ENCODE measurements around the gene DDC. TPM values are rescaled to one million over a fixed set of nuclear protein-coding genes. Genes with fewer than 3 reads are reported as not detected.

Gene DDC
- total and polyA plus RNA-seq, 2 donors (not counting 1 experiment from before 2014, with no cell fraction given), result not detected

- no peak for DNase-seq
- no peaks in the 10 kb centered on the region for H4K20me1 ChIP-seq (ENCODE audit: control insufficient read depth, insufficient read depth, low read length, poor library complexity, severe bottlenecking)
- Mint-ChIP-seq H3K27me3 (peaks cover 13% of the 10 kb centered on the region), H3K4me3 (no peak overlapping the region), H3K9me3 (ENCODE audit: insufficient read depth) (no peaks in the 10 kb centered on the region), H3K4me1 (peaks cover 9% of the 10 kb centered on the region), H3K27ac (no peak overlapping the region)
- H3K4me1 ChIP-seq (ENCODE audit: control insufficient read depth in 2 of 2, insufficient read depth in 2 of 2, low read length in 2 of 2), result peaks cover 9 to 10% of the 10 kb centered on the region in 2 donors
- no peak overlapping the region for H3K4me2 ChIP-seq (replicated peaks; ENCODE audit: low read depth, low read length, poor library complexity, severe bottlenecking)
- H3K79me2 ChIP-seq (ENCODE audit: control insufficient read depth, insufficient read depth, low read length), result no peaks in the 10 kb centered on the region
- no peaks in the 10 kb centered on the region for H3K9me3 ChIP-seq (ENCODE audit: control extremely low read depth in 1 of 3, control insufficient read depth in 2 of 3, insufficient read depth in 1 of 3, low read length in 2 of 3)
- intact Hi-C loops (cut with micrococcal nuclease), result no loop called here
- H3K36me3 ChIP-seq (replicated peaks in 1 of 2; ENCODE audit: control extremely low read depth in 1 of 2, control insufficient read depth in 1 of 2, extremely low read depth in 1 of 2, insufficient read depth in 2 of 2, low read length in 1 of 2), result no peaks in the 10 kb centered on the region
- ATAC-seq (ENCODE audit: low read depth), result no peak
- ChIA-PET POLR2A (no interaction called here), CTCF (no interaction called here)
- H3K27me3 ChIP-seq (replicated peaks in 1 of 4; ENCODE audit: control extremely low read depth in 1 of 4, control insufficient read depth in 3 of 4, insufficient read depth in 4 of 4, low read length in 3 of 4), result peaks cover 0 to 3% (median 0%) of the 10 kb centered on the region in 4 experiments
- TF ChIP-seq CTCF (IDR thresholded peaks at IDR 0.05), result no peak
- TF ChIP-seq EZH2 (IDR thresholded peaks at IDR 0.05; ENCODE audit: borderline replicate concordance, insufficient read depth, low read depth, low read length, poor library complexity, severe bottlenecking), result no peak
- no peak overlapping the region for H3K4me3 ChIP-seq (ENCODE audit: control extremely low read depth in 1 of 5, extremely low read depth in 1 of 5, insufficient read depth in 1 of 5, low read depth in 2 of 5, low read length in 4 of 5)
- 100% methylated on average over 2 of the region's 5 CpGs for WGBS (ENCODE audit: insufficient coverage)
- H3K9ac ChIP-seq (ENCODE audit: low read length), result no peak overlapping the region
- H2AFZ ChIP-seq (ENCODE audit: insufficient read depth, low read depth, low read length, poor library complexity, severe bottlenecking), result no peak overlapping the region
- H3K27ac ChIP-seq (ENCODE audit: low read length in 2 of 2), result no peak overlapping the region
Measured at GRCh38 chr7:50471970-50472369, 93.2 kb downstream of the DDC start.

- H3K27ac Mint-ChIP-seq, result no peak overlapping the region
- intact Hi-C loops (cut with micrococcal nuclease), result no loop called here
Measured at GRCh38 chr7:50470250-50471163, 94.7 kb downstream of the DDC start.

More at GRCh38 chr7:50470250-50471163, 94.7 kb downstream of the DDC start:
- Mint-ChIP-seq H3K27me3 (peaks cover 9% of the 10 kb centered on the region), H3K4me1 (peaks cover 9% of the 10 kb centered on the region), H3K4me3 (no peak overlapping the region), H3K9me3 (ENCODE audit: insufficient read depth) (no peaks in the 10 kb centered on the region)
- ChIA-PET POLR2A (no interaction called here), CTCF (interaction anchor here (0.5 kb wide), 1 partner anchor 49 kb away, joined by 3 read pairs; no protein-coding TSS in a partner anchor)
- no peak overlapping the region for H3K4me3 ChIP-seq (ENCODE audit: control extremely low read depth in 1 of 5, extremely low read depth in 1 of 5, insufficient read depth in 1 of 5, low read depth in 2 of 5, low read length in 4 of 5)
- no peak overlapping the region for H3K4me2 ChIP-seq (replicated peaks; ENCODE audit: low read depth, low read length, poor library complexity, severe bottlenecking)
- 72% methylated on average over 12 of the region's 17 CpGs for WGBS (ENCODE audit: insufficient coverage)
- TF ChIP-seq CTCF (IDR thresholded peaks at IDR 0.05) (no peak), EZH2 (IDR thresholded peaks at IDR 0.05; ENCODE audit: borderline replicate concordance, insufficient read depth, low read depth, low read length, poor library complexity, severe bottlenecking) (no peak)
- H3K9me3 ChIP-seq (ENCODE audit: control extremely low read depth in 1 of 3, control insufficient read depth in 2 of 3, insufficient read depth in 1 of 3, low read length in 2 of 3), result no peaks in the 10 kb centered on the region
- H3K4me1 ChIP-seq (ENCODE audit: control insufficient read depth in 2 of 2, insufficient read depth in 2 of 2, low read length in 2 of 2), result peaks cover 9 to 10% of the 10 kb centered on the region in 2 donors
- H3K27ac ChIP-seq (ENCODE audit: low read length in 2 of 2), result no peak overlapping the region
- DNase-seq, result no peak
- no peaks in the 10 kb centered on the region for H3K36me3 ChIP-seq (replicated peaks in 1 of 2; ENCODE audit: control extremely low read depth in 1 of 2, control insufficient read depth in 1 of 2, extremely low read depth in 1 of 2, insufficient read depth in 2 of 2, low read length in 1 of 2)
- H3K9ac ChIP-seq (ENCODE audit: low read length), result no peak overlapping the region
- no peaks in the 10 kb centered on the region for H4K20me1 ChIP-seq (ENCODE audit: control insufficient read depth, insufficient read depth, low read length, poor library complexity, severe bottlenecking)
- H3K79me2 ChIP-seq (ENCODE audit: control insufficient read depth, insufficient read depth, low read length), result no peaks in the 10 kb centered on the region
- ATAC-seq (ENCODE audit: low read depth), result no peak
- H3K27me3 ChIP-seq (replicated peaks in 1 of 4; ENCODE audit: control extremely low read depth in 1 of 4, control insufficient read depth in 3 of 4, insufficient read depth in 4 of 4, low read length in 3 of 4), result peaks cover 0 to 3% (median 0%) of the 10 kb centered on the region in 4 experiments
- H2AFZ ChIP-seq (ENCODE audit: insufficient read depth, low read depth, low read length, poor library complexity, severe bottlenecking), result no peak overlapping the region
